ENCODE data around the gene NCAPH2.

NCAPH2 gene

GRCh38 chr22:50561401-50562358 lies 53.7 kb downstream of the NCAPH2 start:
- DNase-seq (ENCODE audit: low read depth, low spot score): no peak
- TF ChIP-seq ZNF274 (IDR thresholded peaks at IDR 0.05; ENCODE audit: low read depth, low read length) (no peak), SUZ12 (IDR thresholded peaks at IDR 0.05; ENCODE audit: extremely low read depth, insufficient read depth, insufficient read length) (no peak), YY1 (IDR thresholded peaks at IDR 0.05; ENCODE audit: insufficient read depth, insufficient read length) (no peak)
- Histone ChIP-seq H3K9me3 (ENCODE audit: insufficient read depth, low read length) (no peaks in the 10 kb centered on the region), H3K4me1 (ENCODE audit: insufficient read depth, insufficient read length) (peaks cover 3% of the 10 kb centered on the region), H3K4me3 (ENCODE audit: insufficient read length, low read depth) (no peak overlapping the region), H3K36me3 (ENCODE audit: insufficient read depth, insufficient read length, low read length) (no peaks in the 10 kb centered on the region), H3K27me3 (ENCODE audit: insufficient read depth, insufficient read length) (peaks cover 23% of the 10 kb centered on the region), H3K9ac (ENCODE audit: insufficient read length, low read depth) (no peak overlapping the region)

- peaks cover 3% of the 10 kb centered on the region for H3K36me3 ChIP-seq (ENCODE audit: insufficient read depth, insufficient read length, low read length)
- TF ChIP-seq ZNF274 (IDR thresholded peaks at IDR 0.05; ENCODE audit: low read depth, low read length): no peak
- peak; percentile 86 for DNase-seq (ENCODE audit: low read depth, low spot score)
- no peaks in the 10 kb centered on the region for H3K9me3 ChIP-seq (ENCODE audit: insufficient read depth, low read length)
- peaks cover 3% of the 10 kb centered on the region for H3K4me1 ChIP-seq (ENCODE audit: insufficient read depth, insufficient read length)
- peaks cover 23% of the 10 kb centered on the region for H3K27me3 ChIP-seq (ENCODE audit: insufficient read depth, insufficient read length)
- peak within 1 kb of the TSS; percentile 46 for H3K4me3 ChIP-seq (ENCODE audit: insufficient read length, low read depth)
- H3K9ac ChIP-seq (ENCODE audit: insufficient read length, low read depth): peak within 1 kb of the TSS; percentile 59
Observed at GRCh38 chr22:50562523-50563412, 54.7 kb downstream of the NCAPH2 start, which contains the start of gene SYCE3. Gene SYCE3, minus strand, starts transcription at chr22:50562919. Its CDS starts 6,514 bp downstream, at chr22:50556405.

GRCh38 chr22:50563413-50564160 lies 55.6 kb downstream of the NCAPH2 start:
- DNase-seq (ENCODE audit: low read depth, low spot score): no peak
- H3K4me3 ChIP-seq (ENCODE audit: insufficient read length, low read depth): peak overlapping the region; percentile 46

GRCh38 chr22:50564289-50564688 lies 56.3 kb downstream of the NCAPH2 start:
- no peak for DNase-seq (ENCODE audit: low read depth, low spot score)
- no peaks in the 10 kb centered on the region for H3K9me3 ChIP-seq (ENCODE audit: insufficient read depth, low read length)
- peaks cover 3% of the 10 kb centered on the region for H3K4me1 ChIP-seq (ENCODE audit: insufficient read depth, insufficient read length)
- no peak overlapping the region for H3K4me3 ChIP-seq (ENCODE audit: insufficient read length, low read depth)
- peaks cover 23% of the 10 kb centered on the region for H3K27me3 ChIP-seq (ENCODE audit: insufficient read depth, insufficient read length)
- peaks cover 16% of the 10 kb centered on the region for H3K36me3 ChIP-seq (ENCODE audit: insufficient read depth, insufficient read length, low read length)
- no peak overlapping the region for H3K9ac ChIP-seq (ENCODE audit: insufficient read length, low read depth)
- TF ChIP-seq ZNF274 (IDR thresholded peaks at IDR 0.05; ENCODE audit: low read depth, low read length): no peak
- TF ChIP-seq YY1 (IDR thresholded peaks at IDR 0.05; ENCODE audit: insufficient read depth, insufficient read length): no peak
- TF ChIP-seq SUZ12 (IDR thresholded peaks at IDR 0.05; ENCODE audit: extremely low read depth, insufficient read depth, insufficient read length): no peak

More at GRCh38 chr22:50563413-50564160, 55.6 kb downstream of the NCAPH2 start:
- Histone ChIP-seq H3K4me1 (ENCODE audit: insufficient read depth, insufficient read length) (peaks cover 3% of the 10 kb centered on the region), H3K36me3 (ENCODE audit: insufficient read depth, insufficient read length, low read length) (peaks cover 9% of the 10 kb centered on the region), H3K9me3 (ENCODE audit: insufficient read depth, low read length) (no peaks in the 10 kb centered on the region), H3K9ac (ENCODE audit: insufficient read length, low read depth) (peak overlapping the region; percentile 59), H3K27me3 (ENCODE audit: insufficient read depth, insufficient read length) (peaks cover 23% of the 10 kb centered on the region)
- TF ChIP-seq SUZ12 (IDR thresholded peaks at IDR 0.05; ENCODE audit: extremely low read depth, insufficient read depth, insufficient read length) (no peak), YY1 (IDR thresholded peaks at IDR 0.05; ENCODE audit: insufficient read depth, insufficient read length) (no peak), ZNF274 (IDR thresholded peaks at IDR 0.05; ENCODE audit: low read depth, low read length) (no peak)

- TF ChIP-seq ZNF274 (IDR thresholded peaks at IDR 0.05; ENCODE audit: low read depth, low read length): no peak
- TF ChIP-seq SUZ12 (IDR thresholded peaks at IDR 0.05; ENCODE audit: extremely low read depth, insufficient read depth, insufficient read length): no peak
- no peak for TF ChIP-seq YY1 (IDR thresholded peaks at IDR 0.05; ENCODE audit: insufficient read depth, insufficient read length)
- no peak overlapping the region for H3K9ac ChIP-seq (ENCODE audit: insufficient read length, low read depth)
- H3K9me3 ChIP-seq (ENCODE audit: insufficient read depth, low read length): no peaks in the 10 kb centered on the region
- H3K36me3 ChIP-seq (ENCODE audit: insufficient read depth, insufficient read length, low read length): peaks cover 50% of the 10 kb centered on the region
- no peaks in the 10 kb centered on the region for H3K4me1 ChIP-seq (ENCODE audit: insufficient read depth, insufficient read length)
- no peak for DNase-seq (ENCODE audit: low read depth, low spot score)
- H3K4me3 ChIP-seq (ENCODE audit: insufficient read length, low read depth): no peak overlapping the region
- H3K27me3 ChIP-seq (ENCODE audit: insufficient read depth, insufficient read length): peaks cover 23% of the 10 kb centered on the region
Observed at GRCh38 chr22:50567721-50568252, 59.8 kb downstream of the NCAPH2 start.

- TF ChIP-seq ZNF274 (IDR thresholded peaks at IDR 0.05; ENCODE audit: low read depth, low read length): no peak
- TF ChIP-seq YY1 (IDR thresholded peaks at IDR 0.05; ENCODE audit: insufficient read depth, insufficient read length): no peak
- no peak for TF ChIP-seq SUZ12 (IDR thresholded peaks at IDR 0.05; ENCODE audit: extremely low read depth, insufficient read depth, insufficient read length)
- Histone ChIP-seq H3K36me3 (ENCODE audit: insufficient read depth, insufficient read length, low read length) (peaks cover 59% of the 10 kb centered on the region), H3K4me3 (ENCODE audit: insufficient read length, low read depth) (no peak overlapping the region), H3K9ac (ENCODE audit: insufficient read length, low read depth) (no peak overlapping the region), H3K4me1 (ENCODE audit: insufficient read depth, insufficient read length) (no peaks in the 10 kb centered on the region), H3K27me3 (ENCODE audit: insufficient read depth, insufficient read length) (peaks cover 16% of the 10 kb centered on the region), H3K9me3 (ENCODE audit: insufficient read depth, low read length) (no peaks in the 10 kb centered on the region)
- no peak for DNase-seq (ENCODE audit: low read depth, low spot score)
Observed at GRCh38 chr22:50568626-50569025, 60.6 kb downstream of the NCAPH2 start.

All from NT2/D1 (cell line).